Lung microvascular endothelial cell (primary cell): ENCODE measurements around the gene MAST3. TPM values are rescaled to one million over a fixed set of nuclear protein-coding genes. Genes with fewer than 3 reads are reported as not detected.

Source experiments
- DNase-seq, 2 donors: peaks; one replicate each; pipeline versions ENCODE4 v3.0.0 to v3.0.0-alpha.2; 2010; ENCODE audit warnings: low read depth in 2 of 2
- total RNA-seq: library from RNA; depleted of rRNA; stranded (reverse); fragments of >200 nt; gene quantifications from 2 replicates; pipeline ENCODE4 v1.2.1, GENCODE V29; 2014

Gene MAST3
- total RNA-seq, 1 donor from 2014 or later, result 2.0 TPM

DNA sequence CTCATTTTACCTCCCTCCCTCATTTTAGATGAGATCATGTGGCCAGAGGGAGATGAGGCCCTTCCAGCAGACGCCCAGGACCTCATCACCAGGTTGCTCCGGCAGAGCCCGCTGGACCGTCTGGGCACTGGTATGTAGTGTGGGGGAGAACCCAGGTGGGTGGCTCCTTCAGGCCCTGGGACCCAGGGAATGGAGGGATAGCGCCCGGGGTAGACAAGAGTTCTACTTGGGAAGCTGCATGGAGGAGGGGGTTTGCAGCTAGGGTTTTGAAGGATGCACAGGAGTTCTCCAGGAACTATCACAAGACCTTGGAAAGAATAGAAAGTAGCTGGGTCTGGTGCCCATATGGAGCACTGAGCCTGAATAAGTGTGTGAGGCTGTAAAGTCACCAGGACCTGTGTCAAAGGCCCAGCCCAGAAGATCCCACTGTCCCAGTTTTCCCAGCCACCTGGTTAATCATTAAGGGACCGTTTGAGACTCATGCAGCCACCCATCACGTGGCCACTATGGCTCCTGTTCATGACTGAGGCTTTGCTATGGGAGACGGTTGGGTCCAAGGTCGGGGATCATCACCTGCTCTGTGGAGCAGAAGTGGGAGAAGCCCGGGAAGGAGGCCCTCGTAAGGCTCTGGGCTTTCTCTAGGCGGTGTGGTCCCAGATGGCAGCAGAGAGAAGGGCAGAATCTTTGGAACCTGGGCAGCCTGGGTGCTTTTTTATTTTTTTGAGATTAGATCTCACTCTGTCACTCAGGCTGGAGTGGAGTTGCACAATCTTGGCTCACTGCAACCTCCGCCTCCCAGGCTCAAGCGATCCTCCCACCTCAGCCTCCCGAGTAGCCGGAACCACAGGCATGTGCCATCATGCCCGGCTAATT lies 38.4 kb downstream of the MAST3 start:
- DNase-seq, result no peak

DNA sequence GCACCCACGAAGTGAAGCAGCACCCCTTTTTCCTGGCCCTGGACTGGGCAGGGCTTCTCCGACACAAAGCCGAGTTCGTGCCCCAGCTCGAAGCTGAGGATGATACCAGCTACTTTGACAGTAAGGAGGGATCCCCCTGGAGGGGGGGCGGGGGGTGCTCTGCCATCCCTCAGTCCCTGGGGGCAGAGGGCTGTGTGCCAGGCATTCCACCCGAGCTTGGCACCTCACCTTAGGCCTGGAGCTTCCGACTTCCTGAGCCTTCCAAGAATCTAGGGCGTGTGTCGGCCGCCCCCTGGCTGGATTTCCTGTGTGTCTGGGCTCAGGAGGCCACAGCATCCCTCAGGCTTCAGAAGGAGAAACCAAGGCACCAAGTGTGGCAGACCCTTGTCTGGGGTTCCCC lies 39.7 kb downstream of the MAST3 start:
- no peak for DNase-seq

DNA sequence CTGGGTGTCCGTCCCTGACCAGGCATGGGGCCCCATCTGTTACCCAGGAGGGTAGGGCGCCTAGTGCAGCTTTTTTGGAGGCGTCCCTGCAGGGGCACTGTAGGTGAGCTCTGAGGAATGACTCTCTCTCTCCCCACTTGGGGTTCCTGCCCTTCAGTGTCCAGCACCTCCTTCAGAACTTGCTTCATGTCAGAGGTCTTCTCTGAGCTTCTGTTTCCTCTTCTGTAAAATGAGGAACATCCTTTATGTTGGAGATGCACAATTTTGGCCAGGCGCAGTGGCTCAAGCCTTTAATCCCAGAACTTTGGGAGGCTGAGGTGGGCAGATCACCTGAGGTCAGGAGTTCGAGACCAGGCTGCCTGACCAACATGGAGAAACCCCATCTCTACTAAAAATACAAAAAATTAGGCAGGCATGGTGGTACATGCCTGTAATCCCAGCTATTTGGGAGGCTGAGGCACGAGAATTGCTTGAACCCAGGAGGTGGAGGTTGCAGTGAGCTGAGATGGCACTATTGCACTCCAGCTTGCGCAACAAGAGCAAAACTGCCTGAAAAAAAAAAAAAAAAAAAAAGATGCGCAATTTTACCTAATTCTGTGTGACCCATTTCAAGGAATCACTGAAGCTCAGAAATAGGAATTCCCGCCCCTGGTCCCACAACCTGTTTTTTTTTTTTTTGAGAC lies 40.2 kb downstream of the MAST3 start:
- DNase-seq, result no peak

DNA sequence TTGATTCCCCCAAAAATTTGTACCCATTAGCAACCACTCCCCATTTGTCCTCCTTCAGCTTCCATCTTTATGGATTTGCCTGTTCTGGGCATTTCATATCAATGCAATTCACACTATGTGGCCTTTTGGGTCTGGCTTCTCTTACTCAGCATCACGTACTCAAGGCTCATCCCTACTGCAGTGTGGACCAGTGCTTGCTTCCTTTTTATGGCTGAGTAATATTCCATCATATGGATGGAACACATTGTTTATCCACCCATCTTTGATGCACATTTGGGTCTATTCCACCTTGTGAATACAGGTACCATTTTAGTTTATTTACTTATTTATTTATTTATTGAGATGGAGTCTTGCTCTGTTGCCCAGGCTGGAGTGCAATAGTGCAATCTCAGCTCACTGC lies 42.9 kb downstream of the MAST3 start:
- DNase-seq, result no peak

DNA sequence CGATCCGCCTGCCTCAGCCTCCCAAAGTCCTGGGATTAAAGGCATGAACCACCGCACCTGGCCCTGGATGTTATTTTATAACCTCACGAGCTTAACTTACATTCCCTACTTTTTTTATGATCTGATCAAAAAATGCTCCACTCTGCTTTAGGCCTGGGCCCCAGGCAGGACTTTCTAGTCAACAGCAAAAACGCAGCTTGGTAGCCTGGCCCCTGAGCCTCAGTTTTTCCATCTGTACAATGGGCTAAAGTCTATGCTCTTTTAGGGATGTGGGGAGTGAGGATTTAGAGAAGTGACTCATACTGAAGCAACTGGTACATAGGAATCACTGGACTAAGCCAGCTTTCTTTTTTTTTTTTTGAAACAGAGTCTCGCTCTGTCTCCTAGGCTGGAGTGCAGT lies 43.5 kb downstream of the MAST3 start:
- DNase-seq, result no peak

DNA sequence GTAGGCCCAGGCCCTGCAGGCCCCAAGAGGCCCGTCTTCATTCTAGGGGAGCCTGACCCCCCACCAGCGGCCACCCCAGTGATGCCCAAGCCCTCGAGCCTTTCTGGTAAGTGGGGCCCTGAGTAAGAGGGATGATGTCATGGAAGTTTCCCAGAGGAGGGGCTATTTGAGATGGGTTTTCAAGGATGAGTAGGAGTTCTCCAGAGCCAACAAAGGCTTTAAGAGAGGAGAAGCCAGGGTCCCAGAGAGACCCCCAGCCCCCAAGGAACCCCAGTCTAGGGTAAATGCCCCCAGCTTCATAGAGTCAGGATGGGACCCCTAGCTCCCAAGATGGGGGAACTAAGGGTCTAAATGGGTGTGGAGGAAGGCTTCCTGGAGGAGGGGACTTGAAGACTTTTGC lies 46.3 kb downstream of the MAST3 start:
- no peak for DNase-seq

DNA sequence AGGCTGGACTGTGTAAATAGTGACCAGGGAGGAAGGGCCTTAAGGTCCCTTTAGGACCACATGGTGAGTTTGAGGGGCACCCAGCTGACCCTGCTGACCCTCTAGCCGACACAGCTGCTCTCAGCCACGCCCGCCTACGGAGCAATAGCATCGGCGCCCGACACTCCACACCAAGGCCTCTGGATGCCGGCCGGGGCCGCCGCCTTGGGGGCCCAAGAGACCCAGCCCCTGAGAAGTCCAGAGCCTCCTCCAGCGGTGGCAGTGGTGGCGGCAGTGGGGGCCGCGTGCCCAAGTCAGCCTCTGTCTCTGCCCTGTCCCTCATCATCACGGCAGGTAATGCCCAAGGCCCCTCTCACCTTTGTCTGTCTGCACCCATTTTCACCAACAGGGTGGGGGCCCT lies 46.8 kb downstream of the MAST3 start:
- DNase-seq, result no peak

DNA sequence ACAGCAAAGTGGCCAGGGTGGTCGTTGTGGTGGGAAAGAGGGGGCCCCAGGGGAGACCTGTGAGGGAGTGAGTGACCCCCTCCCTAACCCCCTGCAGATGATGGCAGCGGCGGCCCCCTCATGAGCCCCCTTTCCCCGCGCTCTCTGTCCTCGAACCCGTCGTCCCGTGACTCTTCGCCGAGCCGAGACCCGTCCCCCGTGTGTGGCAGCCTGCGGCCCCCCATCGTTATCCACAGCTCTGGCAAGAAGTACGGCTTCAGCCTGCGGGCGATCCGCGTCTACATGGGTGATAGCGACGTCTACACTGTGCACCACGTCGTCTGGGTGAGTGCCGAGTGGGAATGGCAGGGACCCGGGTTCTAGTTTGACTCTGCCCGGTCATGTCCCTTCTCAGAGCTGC lies 47.3 kb downstream of the MAST3 start:
- DNase-seq, result no peak

DNA sequence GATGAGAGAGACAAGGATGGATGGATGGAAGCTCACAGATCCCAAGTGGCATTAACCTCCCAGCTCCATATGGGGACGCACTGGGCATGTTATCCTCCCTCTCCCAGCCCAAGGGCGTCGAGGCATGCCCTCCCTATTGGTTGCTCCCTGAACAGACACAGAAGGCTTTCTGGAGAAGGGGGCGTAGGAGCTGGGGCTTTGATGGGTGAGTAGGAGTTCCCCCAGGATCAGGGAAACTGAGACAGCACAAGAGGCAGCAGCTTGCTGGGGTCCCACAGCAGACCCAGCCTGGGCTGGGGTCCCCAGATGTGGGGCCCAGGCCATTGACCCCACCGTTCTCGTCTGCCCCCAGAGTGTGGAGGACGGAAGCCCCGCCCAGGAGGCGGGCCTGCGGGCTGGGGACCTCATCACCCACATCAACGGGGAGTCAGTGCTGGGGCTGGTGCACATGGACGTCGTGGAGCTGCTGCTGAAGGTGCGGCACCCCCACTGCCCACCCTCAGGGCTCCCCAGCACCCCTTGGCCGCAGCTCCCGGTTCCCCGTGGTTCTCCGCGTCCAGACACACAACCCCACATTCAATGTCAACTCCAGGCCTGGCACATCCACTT lies 47.9 kb downstream of the MAST3 start:
- no peak for DNase-seq

DNA sequence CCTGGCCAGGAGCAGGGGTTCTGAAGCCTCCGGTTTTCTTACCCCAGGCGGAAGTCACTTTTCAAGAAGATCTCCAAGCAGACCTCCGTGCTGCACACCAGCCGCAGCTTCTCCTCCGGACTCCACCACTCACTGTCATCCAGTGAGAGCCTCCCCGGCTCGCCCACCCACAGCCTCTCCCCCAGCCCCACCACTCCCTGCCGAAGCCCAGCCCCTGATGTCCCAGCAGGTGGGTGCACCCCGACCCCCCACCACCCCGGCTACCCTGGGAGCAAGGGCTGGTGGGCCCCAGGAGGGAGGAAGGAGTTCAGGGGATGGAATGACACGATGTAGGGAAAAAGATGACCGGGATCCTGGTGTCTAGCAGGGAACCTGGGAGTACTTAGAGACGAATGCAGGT lies 49.8 kb downstream of the MAST3 start:
- DNase-seq, result no peak

DNA sequence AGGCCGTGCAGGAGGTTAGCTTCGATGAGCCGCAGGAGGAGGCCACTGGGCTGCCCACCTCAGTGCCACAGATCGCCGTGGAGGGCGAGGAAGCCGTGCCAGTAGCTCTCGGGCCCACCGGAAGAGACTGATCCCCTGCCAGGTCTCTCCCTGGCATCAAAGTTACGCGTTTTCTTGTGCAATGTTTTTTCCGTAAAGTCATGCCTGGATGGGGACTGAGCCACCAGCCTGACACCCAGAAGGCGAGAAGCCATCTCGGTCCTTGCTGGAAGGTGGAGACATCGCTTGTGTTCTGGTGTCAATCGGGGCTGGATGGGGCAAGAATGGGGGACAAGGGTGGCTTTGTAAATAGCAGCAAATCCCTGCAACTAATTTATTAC lies 52.0 kb downstream of the MAST3 start:
- DNase-seq, result no peak

DNA sequence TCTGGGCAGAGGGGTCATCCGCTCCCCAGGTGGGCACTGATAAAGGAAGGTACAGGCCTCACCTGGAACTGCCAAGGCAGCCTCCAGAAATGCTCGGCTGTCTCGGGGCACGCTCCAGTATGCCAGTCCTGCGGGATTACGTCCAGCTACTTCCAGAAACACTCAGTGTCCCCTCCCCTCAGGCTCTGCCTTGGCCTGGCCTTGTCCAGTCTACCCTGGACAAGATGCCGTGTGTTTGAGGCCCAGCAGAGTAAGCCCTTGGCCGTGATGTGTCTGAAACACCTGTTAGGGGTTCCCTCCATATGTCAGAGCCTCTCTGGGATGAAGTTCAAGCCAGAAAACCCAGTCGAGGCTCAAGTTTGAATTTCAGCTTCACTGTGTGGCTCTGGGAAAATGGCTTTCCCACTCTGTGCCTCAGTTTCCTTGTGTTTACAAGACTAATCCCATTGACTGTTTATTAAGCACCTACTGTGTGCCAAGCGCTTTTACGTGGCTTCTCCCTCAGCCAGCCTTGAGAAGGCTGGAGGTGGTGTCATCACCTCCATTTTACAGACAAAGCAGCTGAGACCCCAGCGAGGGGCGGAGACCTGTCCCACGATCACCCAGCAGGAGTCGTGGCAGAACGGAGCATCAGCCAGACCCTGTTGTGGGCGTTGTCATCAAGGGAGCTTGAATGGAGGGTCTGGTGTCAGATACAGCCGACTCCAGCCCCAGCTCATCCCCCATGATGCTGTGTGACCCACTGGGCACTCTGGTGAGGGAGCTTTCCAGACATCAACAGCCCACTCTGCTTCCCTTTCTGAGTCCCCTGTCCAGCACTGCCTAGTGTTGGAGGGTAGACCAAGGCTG lies 53.4 kb downstream of the MAST3 start:
- no peak for DNase-seq

DNA sequence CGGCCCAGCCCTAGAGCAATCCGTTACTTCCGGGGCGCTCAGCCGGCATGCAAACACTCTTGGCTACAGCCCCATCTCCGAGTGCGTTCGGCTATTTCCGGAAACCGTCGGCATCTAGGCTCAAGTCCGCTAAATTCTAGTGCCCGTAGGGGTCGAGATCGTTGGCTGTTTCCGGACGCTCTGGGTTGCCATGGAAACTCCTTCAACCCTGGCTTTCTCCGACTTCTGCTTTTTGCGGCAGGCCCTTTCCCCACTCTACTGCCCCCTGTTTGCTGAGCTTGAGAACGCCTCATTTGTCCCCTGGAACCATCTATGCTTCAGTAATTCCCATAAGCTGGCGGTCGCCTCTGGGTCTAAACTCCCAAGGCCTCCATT lies 54.9 kb downstream of the MAST3 start:
- peak; percentile 95 to 96 for DNase-seq

DNA sequence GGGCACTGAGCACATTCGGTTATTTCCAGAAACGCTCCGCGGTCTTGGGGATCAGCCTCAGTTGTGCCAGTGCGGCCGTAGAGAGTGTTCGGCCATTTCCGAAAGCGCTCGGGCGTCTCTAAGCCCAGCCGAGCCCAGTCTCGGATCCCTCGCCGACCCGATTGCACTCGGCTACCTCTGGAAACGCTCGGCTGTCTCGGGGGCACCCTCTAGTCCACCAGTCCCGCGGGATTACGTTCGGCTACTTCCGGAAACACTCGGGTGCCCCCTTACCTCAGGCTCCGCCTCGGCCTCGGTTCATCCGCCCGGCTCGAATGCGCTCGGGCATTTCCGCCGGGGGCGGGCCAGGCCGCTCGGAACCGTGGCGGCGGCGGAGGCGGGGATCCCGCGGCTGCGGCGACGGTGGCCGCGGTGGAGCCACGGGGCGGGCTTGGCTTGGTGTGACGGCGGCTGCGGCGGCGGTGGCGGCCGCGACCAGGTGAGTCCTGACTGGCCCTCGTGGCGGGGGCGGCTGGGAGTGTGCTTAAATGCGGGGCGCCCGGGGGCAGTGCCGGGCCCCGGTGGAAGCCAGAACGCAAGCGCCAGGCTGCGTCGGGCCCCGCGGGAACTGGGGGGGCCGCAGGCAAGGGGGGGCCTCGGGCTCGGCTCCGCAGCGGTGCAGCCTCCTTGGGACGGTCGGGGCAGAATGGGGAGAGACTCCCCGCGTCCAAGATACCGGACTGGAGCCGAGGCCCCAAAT lies 55.4 kb downstream of the MAST3 start, which contains the start of gene PIK3R2:
Gene PIK3R2, plus strand, starts transcription at position 347 of the 739 bp plus-strand sequence. CDS start 2,717 bp downstream, outside the sequence.
- peak; percentile 99 for DNase-seq

DNA sequence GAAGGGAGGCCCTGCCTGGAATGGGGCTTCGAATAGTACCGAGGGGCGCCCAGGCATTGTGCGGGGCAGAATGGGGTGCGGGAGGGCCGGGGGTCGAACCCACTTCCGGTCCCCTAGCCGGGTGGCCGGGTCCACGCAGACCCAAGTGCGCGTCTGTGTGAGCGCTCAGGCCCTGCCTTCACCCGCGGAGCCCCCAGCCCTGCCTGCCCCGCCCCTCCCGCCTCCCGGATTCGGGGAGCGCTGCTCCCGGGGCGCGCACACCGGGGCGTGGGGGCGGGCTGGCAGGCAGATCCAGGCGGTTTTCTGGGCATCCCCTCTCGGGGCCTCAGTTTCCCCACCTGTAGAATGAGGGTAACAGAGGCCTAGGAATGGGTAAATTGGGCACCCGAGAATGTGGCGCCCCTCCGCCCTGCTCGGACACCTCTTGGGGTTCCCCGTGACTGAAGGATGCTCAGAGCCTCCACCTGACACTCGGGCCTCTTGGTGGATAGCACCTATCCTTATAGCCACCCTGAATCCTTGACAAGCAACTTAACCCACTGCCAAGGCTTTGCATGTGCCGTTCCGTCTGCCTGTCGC lies 56.1 kb downstream of the MAST3 start:
- no peak for DNase-seq

DNA sequence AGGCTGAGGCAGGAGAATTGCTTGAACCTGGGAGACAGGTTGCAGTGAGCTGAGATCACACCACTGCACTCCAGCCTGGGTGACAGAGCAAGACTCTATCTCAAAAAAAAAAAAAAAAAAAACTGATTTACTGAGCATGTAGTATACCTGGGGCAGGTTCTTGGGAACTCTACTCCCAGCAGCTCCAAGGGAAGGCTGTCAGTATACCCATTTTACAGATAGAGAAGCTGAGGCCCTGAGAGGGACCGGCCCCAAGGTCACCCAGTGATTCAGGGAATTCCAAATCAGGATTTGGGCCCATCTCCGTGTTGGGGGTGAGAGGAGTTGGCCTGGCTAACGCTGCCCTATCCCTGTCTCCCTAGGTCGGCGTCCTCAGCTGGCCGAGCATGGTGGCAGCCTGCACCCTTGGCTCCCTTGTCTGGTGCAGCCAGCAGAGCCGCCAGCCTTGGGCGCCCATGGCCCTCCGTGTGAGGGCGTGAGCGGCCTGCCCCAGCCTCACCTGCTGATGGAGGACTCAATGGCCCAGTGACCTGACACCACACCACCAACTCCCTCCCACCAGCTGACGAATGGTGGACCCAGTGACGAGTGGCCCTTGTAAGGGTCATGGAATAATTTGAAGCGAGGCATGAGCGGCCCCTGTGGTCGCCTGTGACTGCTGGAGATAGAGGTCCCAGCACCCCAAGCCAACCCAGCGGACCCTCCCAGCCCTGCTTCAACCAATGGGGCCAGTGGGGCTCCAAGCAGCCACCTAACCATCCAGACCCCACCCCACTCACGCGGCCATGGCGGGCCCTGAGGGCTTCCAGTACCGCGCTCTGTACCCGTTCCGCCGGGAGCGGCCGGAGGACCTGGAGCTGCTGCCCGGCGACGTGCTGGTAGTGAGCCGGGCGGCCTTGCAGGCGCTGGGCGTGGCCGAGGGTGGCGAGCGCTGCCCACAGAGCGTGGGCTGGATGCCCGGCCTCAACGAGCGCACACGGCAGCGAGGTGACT lies 57.8 kb downstream of the MAST3 start:
- DNase-seq, result no peak

DNA sequence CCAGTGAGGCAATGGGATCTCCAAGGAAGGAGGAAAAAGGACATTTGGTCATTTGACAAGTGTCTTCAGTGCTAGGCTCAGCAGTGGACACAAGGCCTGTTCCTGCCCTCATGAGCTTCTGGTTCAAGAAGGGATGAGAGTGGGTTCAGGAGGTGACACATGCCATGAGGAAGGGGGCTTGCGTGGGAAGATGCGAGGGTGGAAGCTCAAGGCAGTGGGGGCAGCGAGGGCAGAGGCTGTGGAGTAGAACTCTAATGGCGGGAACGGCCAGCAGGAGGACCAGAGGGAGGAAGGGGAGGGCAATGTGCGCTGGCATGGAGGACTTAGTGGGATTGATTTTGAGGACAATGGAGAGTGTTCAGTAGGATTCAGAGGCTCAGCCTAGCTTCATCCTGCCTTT lies 58.7 kb downstream of the MAST3 start:
- no peak for DNase-seq

DNA sequence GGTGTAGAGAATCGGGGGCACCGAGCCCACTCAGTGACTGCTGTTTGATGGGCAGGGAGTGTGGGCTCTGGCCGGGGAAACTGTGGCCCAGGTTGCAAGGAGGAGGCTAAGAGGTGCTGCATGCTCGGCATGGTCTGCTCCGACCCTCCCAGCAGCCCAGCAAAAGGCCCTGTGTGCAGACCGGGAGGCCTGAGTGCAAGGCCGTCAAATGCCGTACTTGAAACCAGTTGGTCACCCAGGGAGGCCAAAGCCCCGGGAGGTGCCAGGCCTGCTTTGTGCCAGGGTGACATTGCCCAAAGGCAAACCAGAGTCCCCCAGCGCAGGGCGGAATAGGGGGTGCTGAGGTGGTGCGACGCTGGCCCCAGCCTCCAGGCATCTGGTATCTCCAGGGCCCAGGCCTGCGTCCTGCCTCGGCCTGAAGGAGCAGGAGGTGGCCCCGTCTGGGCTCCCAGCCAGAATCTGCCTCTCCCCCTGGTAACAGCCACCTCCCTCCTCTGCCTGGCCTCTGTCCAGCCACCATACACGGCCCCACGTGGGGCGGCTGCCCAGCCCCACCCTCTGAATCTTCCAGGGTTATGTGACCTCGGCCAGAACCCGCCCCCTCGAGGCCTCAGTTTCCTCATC lies 59.4 kb downstream of the MAST3 start:
- DNase-seq, result peak; percentile 85 to 88
